Frontal cortex (tissue), 4 donors: ENCODE data around the gene MYF5. TPM values are rescaled to one million over a fixed set of nuclear protein-coding genes. Genes with fewer than 3 reads are reported as not detected.
A peak's percentile ranks its signal among the peaks of the same experiment; 100 is the strongest.

ENCODE experiments used
- DNase-seq, 2 donors: peaks; one replicate each; pipeline ENCODE4 v3.0.0; 2012; ENCODE audit warnings: low spot score in 2 of 2
- FAIRE-seq: peaks from 2 replicates; lab custom pipeline; 2012; peaks lifted over from hg19 to GRCh38; lab: Jason Lieb, UNC
- total RNA-seq: library from RNA; depleted of rRNA; stranded (reverse); fragments of >200 nt; gene quantifications from one replicate; pipeline ENCODE4 v1.2.3, GENCODE V29; 2014
- donor health status: control.
- donor health status: control.
- donor health status: control.

Gene MYF5
- total RNA-seq, 1 donor from 2014 or later = not detected

GRCh38 chr12:80754274-80754673 is 37.6 kb downstream of the MYF5 start:
- DNase-seq = no peak
- FAIRE-seq = no peak

- no peak for FAIRE-seq
- DNase-seq = no peak
Measured at GRCh38 chr12:80756875-80757274, 40.2 kb downstream of the MYF5 start.

GRCh38 chr12:80761838-80762237 is 45.1 kb downstream of the MYF5 start:
- no peak for DNase-seq
- no peak for FAIRE-seq

- DNase-seq (peak in 1 of 2 donors; percentile 2), FAIRE-seq (peak; percentile 94)
Measured at GRCh38 chr12:80763874-80764273, 47.2 kb downstream of the MYF5 start.

GRCh38 chr12:80766210-80766609 is 49.5 kb downstream of the MYF5 start:
- DNase-seq (no peak), FAIRE-seq (no peak)

GRCh38 chr12:80766897-80767296 is 50.2 kb downstream of the MYF5 start:
- DNase-seq (no peak), FAIRE-seq (no peak)

Other genes starting within 250 kb of the MYF5 start
- 1.6 TPM for gene MYF6, start 9.3 kb upstream of the MYF5 start, total RNA-seq
- 44.4 TPM for gene LIN7A, start 221.0 kb downstream of the MYF5 start, total RNA-seq